ENCODE results near the gene PBX1. TPM values are rescaled to one million over a fixed set of nuclear protein-coding genes. Genes with fewer than 3 reads are reported as not detected.

Gene PBX1
- total and polyA plus RNA-seq, 12 donors = 13.3 to 91.8 (median 62.7) TPM

DNA sequence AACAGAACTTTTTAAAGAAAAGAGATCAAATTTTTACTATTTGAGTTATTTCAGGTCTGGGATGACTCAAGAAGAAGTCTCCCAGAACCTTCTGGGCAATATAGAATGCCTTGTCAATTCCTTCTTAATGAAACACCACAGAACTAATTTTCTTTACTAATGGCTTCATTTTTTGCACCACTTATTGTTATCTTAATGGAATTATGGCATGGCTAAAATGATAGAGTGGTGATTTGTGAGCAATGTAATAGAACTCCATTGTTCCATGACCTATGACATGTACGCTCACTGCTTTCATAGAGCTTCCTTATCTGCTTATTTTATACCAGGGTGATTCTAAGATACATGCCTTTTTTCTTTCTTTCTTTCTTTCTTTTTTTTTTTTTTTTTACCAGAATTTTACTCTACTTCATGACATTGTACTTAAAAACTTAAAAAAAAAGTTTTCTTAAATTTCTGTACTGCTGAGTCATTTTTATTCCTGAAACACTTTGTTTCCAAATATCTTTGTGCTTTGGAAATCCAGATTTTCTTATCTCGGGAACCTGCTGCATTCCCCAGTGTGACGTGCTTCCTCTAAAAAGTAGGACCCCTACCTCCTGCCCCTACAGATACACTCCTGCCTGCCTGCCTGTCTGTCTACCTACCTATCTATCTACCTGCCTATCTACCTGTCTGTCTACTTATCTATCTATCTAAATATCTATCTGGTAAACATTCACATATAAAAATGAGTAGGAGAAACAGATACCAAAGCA lies 284.9 kb downstream of the PBX1 start:
- ATAC-seq = no peak
- Histone ChIP-seq H3K27me3 (no peaks in the 10 kb centered on the region), H3K9me3 (no peaks in the 10 kb centered on the region), H3K4me1 (peaks cover 0 to 39% (median 26%) of the 10 kb centered on the region in 9 donors), H3K27ac (peak overlapping the region in 1 of 10 donors; percentile 31), H3K4me3 (no peak overlapping the region), H3K36me3 (peaks cover 0 to 46% (median 5%) of the 10 kb centered on the region in 9 donors)
- no peak for DNase-seq
- TF ChIP-seq, protein P1, sequence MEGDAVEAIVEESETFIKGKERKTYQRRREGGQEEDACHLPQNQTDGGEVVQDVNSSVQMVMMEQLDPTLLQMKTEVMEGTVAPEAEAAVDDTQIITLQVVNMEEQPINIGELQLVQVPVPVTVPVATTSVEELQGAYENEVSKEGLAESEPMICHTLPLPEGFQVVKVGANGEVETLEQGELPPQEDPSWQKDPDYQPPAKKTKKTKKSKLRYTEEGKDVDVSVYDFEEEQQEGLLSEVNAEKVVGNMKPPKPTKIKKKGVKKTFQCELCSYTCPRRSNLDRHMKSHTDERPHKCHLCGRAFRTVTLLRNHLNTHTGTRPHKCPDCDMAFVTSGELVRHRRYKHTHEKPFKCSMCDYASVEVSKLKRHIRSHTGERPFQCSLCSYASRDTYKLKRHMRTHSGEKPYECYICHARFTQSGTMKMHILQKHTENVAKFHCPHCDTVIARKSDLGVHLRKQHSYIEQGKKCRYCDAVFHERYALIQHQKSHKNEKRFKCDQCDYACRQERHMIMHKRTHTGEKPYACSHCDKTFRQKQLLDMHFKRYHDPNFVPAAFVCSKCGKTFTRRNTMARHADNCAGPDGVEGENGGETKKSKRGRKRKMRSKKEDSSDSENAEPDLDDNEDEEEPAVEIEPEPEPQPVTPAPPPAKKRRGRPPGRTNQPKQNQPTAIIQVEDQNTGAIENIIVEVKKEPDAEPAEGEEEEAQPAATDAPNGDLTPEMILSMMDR (IDR thresholded peaks at IDR 0.05) = no peak
- intact Hi-C loops (cut with DNase I) = no loop called here
- WGBS, 2 donors = 91 to 92% methylated on average over 3 of the region's 3 CpGs

DNA sequence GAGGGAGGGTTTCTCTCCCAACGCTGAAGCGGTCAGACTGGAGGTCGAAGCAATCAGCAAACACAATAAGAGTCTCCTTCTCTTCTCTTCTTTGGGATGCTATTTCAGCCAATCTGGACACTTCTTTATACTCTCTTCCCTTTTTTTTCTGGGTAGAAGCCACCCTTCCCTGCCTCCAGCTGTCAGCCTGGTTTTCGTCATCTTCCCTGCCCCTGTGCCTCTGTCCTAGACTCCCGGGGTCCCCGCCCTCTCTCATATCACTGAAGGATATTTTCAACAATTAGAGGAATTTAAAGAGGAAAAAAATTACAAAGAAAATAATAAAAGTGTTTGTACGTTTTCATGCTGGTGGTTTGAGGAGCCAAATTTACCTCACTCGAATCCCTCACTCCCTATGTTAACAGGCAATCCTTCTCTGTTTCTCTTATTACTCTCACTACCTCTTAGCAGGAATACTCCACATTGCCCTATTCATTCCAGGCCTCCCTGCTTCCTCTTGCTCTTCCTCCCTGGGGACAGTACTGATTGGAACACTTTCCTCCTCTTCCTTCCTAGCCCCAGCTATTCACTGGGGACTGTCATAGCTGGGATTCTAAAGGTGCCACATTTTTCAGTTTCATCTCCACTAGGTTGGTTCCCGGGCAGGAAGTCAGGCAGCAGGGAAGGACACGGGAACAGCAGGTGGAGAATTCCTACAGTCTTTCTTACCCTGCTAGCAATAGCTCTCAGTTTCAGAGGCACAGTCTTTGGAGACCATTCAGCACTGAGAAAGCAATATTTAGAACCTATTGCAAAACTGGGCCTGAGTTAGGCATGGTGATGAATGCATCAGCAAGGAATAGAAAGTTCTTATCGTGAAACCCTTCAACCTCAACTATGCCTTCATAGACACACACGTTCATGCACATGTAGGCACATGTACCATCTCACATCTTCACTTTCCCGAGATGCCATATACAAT lies 288.0 kb downstream of the PBX1 start:
- Histone ChIP-seq H3K4me3 (no peak overlapping the region), H3K27ac (peak overlapping the region in 6 of 10 donors; percentile 12 to 55 (median 18)), H3K4me1 (peaks cover 0 to 35% (median 19%) of the 10 kb centered on the region in 9 donors), H3K9me3 (no peaks in the 10 kb centered on the region), H3K36me3 (peaks cover 0 to 44% (median 5%) of the 10 kb centered on the region in 9 donors), H3K27me3 (no peaks in the 10 kb centered on the region)
- intact Hi-C loops (cut with DNase I) = no loop called here
- DNase-seq = no peak
- ATAC-seq = peak in 6 of 8 donors; percentile 25 to 60 (median 49)
- TF ChIP-seq, protein P1 (IDR thresholded peaks at IDR 0.05) = no peak
- WGBS, 2 donors = 62 to 65% methylated on average over 13 of the region's 13 CpGs

- peaks cover 0 to 16% (median 3%) of the 10 kb centered on the region in 9 donors for H3K36me3 ChIP-seq
- H3K27me3 ChIP-seq = no peaks in the 10 kb centered on the region
- DNase-seq = no peak
- ATAC-seq = no peak
- no peak overlapping the region for H3K27ac ChIP-seq
- intact Hi-C loops (cut with DNase I) = loop anchor here in 1 of 10 donors (10.0 kb wide), 1 partner anchor 52 kb away; no protein-coding TSS in a partner anchor
- TF ChIP-seq, protein P1 (IDR thresholded peaks at IDR 0.05) = no peak
- H3K4me1 ChIP-seq = peaks cover 0 to 33% (median 29%) of the 10 kb centered on the region in 9 donors
- no peak overlapping the region for H3K4me3 ChIP-seq
- no peaks in the 10 kb centered on the region for H3K9me3 ChIP-seq
- WGBS, 2 donors = 94 to 97% methylated on average over 2 of the region's 2 CpGs
Measured at GRCh38 chr1:164853146-164853545, 294.2 kb downstream of the PBX1 start.

- H3K4me3 ChIP-seq = no peak overlapping the region
- no peak for DNase-seq
- intact Hi-C loops (cut with DNase I) = loop anchor here in 2 of 10 donors (5.0 to 10.0 kb wide), 2 partner anchors 49 to 96 kb away; no protein-coding TSS in a partner anchor
- peak overlapping the region in 5 of 10 donors; percentile 42 to 66 (median 58) for H3K27ac ChIP-seq
- no peaks in the 10 kb centered on the region for H3K9me3 ChIP-seq
- TF ChIP-seq, protein P1 (IDR thresholded peaks at IDR 0.05) = no peak
- peak in 5 of 8 donors; percentile 25 to 48 (median 33) for ATAC-seq
- no peaks in the 10 kb centered on the region for H3K36me3 ChIP-seq
- peaks cover 0 to 38% (median 30%) of the 10 kb centered on the region in 9 donors for H3K4me1 ChIP-seq
- no peaks in the 10 kb centered on the region for H3K27me3 ChIP-seq
- 57 to 71% methylated on average over 2 of the region's 2 CpGs for WGBS, 2 donors
Measured at GRCh38 chr1:164855716-164856329, 296.8 kb downstream of the PBX1 start.

Data from heart right ventricle (tissue), 16 donors.